Activated CD4-positive, alpha-beta T cell treated with anti-CD3 and anti-CD28 coated beads, Interleukin-2, amount 10 ng/mL, durations not matched to agents 24 days and 14 days (primary cell): ENCODE results near the gene MKNK1. TPM values are rescaled to one million over a fixed set of nuclear protein-coding genes. Genes with fewer than 3 reads are reported as not detected.

ENCODE experiments used
- DNase-seq: peaks from one replicate; pipeline ENCODE4 v3.0.0; 2022
- H3K27ac Mint-ChIP-seq: one replicate; pipeline ENCODE4 v1.8.0; 2022; ENCODE audit warnings: mild to moderate bottlenecking, mixed read lengths
- H3K27me3 Mint-ChIP-seq: one replicate; pipeline ENCODE4 v1.8.0; 2022; ENCODE audit warnings: mixed read lengths
- H3K36me3 Mint-ChIP-seq: one replicate; pipeline ENCODE4 v1.8.0; 2022; ENCODE audit warnings: low read depth, mild to moderate bottlenecking, mixed read lengths
- H3K4me1 Mint-ChIP-seq: one replicate; pipeline ENCODE4 v1.8.0; 2021; ENCODE audit warnings: mixed read lengths
- H3K4me3 Mint-ChIP-seq: one replicate; pipeline ENCODE4 v1.8.0; 2022; ENCODE audit warnings: mild to moderate bottlenecking, moderate library complexity, mixed read lengths
- H3K9me3 Mint-ChIP-seq: one replicate; pipeline ENCODE4 v1.8.0; 2021; ENCODE audit warnings: mixed read lengths
- intact Hi-C: fragments of 100-400 bp; cut with micrococcal nuclease; formaldehyde crosslinking; loops from one replicate; pipeline ENCODE4 v1.15.1; 2023
- total RNA-seq: library from RNA; stranded (reverse); gene quantifications from 2 replicates; pipeline ENCODE4 v1.2.3, GENCODE V29; 2022

Gene MKNK1
- total RNA-seq, 1 donor from 2014 or later: 42.5 TPM

DNA sequence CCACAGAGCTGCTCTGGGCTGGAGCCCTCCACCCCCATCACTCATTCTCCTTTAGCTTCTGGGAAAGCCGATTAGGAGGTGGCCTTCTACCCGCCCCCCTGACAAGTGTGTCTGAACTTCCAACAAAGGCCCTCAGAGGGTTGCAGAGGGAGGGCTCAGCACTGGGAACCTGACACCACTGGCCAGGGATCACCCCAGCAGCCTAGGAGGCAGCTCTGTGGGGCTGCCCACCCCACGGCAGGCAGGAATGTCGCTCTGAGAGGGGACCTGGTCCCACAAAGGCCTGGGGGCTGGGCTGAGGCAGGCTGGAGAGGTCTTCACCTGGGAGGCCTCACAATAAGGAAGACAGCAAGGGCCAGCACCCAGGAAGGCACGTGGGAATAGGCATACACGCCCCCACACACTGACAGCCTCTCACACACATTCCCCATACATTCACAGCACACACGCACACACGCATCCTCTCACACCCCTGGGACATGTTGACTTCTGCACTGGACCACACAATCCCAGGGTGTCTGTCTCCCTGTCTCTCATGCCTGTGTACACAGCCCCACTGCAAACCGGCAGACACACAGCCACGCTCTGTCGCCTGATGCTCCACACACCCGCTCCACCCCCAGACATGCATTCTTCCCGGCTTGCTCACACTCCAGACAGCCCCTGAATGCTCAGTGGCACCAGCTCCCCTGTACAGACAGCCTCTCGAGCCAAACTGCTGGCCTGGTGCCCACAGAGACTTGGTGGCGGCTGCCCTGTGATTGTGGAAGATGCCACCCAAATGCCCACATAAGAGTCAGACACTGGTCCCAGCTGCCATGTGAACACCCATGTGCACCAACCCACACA is 83.8 kb downstream of the MKNK1 start:
- H3K27ac Mint-ChIP-seq: no peak overlapping the region
- no peaks in the 10 kb centered on the region for H3K9me3 Mint-ChIP-seq
- intact Hi-C loops: no loop called here
- H3K27me3 Mint-ChIP-seq: peaks cover 29% of the 10 kb centered on the region
- no peaks in the 10 kb centered on the region for H3K36me3 Mint-ChIP-seq
- DNase-seq: no peak
- H3K4me3 Mint-ChIP-seq: no peak overlapping the region
- peaks cover 12% of the 10 kb centered on the region for H3K4me1 Mint-ChIP-seq

DNA sequence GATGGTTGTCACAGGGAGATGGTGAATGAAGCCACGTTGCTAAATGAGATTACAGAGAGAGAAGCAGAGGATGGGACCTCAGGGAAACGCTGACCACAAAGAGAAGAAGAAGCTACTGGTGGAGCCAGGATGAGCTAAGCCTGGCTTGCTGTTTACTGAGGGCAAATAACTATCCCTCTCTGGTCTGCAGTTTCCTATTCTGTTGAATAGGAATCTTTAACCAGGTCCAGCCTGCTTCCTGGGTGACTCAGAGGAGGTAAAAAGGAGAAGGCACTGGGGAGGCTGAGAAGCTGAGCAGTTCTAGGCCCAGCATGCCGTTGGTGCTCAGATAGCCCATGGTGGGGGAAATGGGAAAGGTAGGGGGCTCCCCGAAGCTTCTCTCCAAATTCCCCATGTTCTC is 84.9 kb downstream of the MKNK1 start:
- peaks cover 12% of the 10 kb centered on the region for H3K4me1 Mint-ChIP-seq
- intact Hi-C loops: no loop called here
- no peak for DNase-seq
- H3K36me3 Mint-ChIP-seq: no peaks in the 10 kb centered on the region
- H3K9me3 Mint-ChIP-seq: no peaks in the 10 kb centered on the region
- H3K27me3 Mint-ChIP-seq: peaks cover 35% of the 10 kb centered on the region
- H3K27ac Mint-ChIP-seq: no peak overlapping the region
- H3K4me3 Mint-ChIP-seq: no peak overlapping the region

GRCh38 chr1:46517932-46518498 is 86.1 kb downstream of the MKNK1 start:
- intact Hi-C loops: no loop called here

DNA sequence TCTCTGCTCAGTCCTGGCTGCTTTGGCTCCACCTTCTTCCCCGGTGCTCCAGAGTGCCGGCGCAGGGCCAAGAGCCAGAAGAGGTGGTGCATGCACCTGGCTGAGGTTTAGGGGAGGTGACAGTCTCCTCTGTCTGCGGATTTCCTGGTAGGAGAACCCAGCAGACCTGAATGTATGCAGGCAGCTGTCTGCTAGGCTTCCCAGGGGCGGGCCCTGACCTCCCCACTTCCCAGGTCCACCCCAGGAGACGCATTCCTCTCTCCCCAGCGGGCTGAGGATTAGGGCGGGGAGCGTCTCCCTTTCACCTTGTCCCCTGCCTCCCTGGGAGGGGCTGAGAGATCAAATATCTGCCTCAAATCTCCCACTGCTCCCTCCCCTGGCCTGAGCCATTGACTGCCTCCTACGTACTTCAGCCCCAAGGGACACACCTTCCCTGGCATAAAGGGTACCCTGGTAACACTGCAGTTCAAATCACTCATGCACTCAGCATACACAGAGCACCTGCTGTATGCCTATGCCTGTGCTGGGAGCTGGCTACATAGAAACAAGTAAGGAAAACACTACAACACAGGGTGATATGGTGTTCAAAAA is 87.0 kb downstream of the MKNK1 start:
- no peak overlapping the region for H3K27ac Mint-ChIP-seq
- no peaks in the 10 kb centered on the region for H3K36me3 Mint-ChIP-seq
- peaks cover 9% of the 10 kb centered on the region for H3K4me1 Mint-ChIP-seq
- no peak for DNase-seq
- intact Hi-C loops: no loop called here
- H3K27me3 Mint-ChIP-seq: peaks cover 42% of the 10 kb centered on the region
- no peaks in the 10 kb centered on the region for H3K9me3 Mint-ChIP-seq
- H3K4me3 Mint-ChIP-seq: no peak overlapping the region

More at GRCh38 chr1:46517932-46518498, 86.1 kb downstream of the MKNK1 start:
- Mint-ChIP-seq H3K4me3 (no peak overlapping the region), H3K27me3 (peaks cover 40% of the 10 kb centered on the region), H3K36me3 (no peaks in the 10 kb centered on the region), H3K4me1 (peaks cover 13% of the 10 kb centered on the region), H3K9me3 (no peaks in the 10 kb centered on the region), H3K27ac (no peak overlapping the region)
- DNase-seq: no peak

DNA sequence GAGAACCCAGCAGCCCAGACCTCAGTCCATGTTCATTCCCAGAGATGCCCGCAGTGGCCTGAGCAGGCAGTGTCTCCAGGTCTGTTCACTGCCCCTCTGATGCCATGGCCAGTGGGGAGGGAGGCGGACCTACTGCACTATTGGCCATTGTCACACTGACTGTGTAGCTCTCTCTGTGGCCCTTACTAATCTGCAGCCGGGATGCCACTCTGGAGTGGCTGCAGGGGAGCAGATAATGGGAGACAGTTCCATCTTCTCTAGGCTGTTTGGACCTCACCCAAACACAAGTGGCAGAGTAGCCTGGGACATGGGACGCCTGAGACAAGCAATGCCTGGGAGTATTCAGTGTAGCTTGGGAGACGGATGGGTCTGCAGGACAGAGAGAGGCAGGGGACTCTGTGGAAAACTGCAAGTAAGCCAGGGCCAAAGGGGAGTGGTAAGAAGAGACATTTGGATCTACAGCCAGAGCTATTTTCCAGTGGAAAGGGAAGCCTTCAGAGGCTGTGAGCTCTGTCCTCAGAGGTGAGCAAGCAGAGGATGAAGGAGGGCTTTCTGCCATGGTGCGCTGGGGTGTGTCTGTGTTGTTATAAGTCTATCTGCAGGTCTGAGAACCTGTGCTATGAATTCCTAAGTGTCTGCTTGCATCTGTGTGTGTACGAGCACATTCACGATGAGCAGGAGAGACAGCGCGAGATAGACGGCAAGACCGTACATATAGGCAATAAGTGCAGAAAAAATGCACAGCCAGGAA is 87.7 kb downstream of the MKNK1 start:
- Mint-ChIP-seq H3K27me3 (peaks cover 42% of the 10 kb centered on the region), H3K27ac (no peak overlapping the region), H3K4me1 (peaks cover 4% of the 10 kb centered on the region), H3K9me3 (no peaks in the 10 kb centered on the region), H3K36me3 (no peaks in the 10 kb centered on the region), H3K4me3 (no peak overlapping the region)
- intact Hi-C loops: no loop called here
- no peak for DNase-seq

- peaks cover 42% of the 10 kb centered on the region for H3K27me3 Mint-ChIP-seq
- no peak overlapping the region for H3K4me3 Mint-ChIP-seq
These were observed 88.5 kb downstream of the MKNK1 start for GRCh38 chr1:46515576-46515975.

GRCh38 chr1:46513536-46513935 is 90.5 kb downstream of the MKNK1 start:
- no peaks in the 10 kb centered on the region for H3K9me3 Mint-ChIP-seq
- H3K27me3 Mint-ChIP-seq: peaks cover 38% of the 10 kb centered on the region
- no peak overlapping the region for H3K27ac Mint-ChIP-seq
- intact Hi-C loops: no loop called here
- no peak overlapping the region for H3K4me3 Mint-ChIP-seq
- no peak for DNase-seq
- no peaks in the 10 kb centered on the region for H3K36me3 Mint-ChIP-seq
- H3K4me1 Mint-ChIP-seq: peaks cover 4% of the 10 kb centered on the region

More at GRCh38 chr1:46515576-46515975, 88.5 kb downstream of the MKNK1 start:
- Mint-ChIP-seq H3K36me3 (no peaks in the 10 kb centered on the region), H3K27ac (no peak overlapping the region), H3K9me3 (no peaks in the 10 kb centered on the region), H3K4me1 (peaks cover 4% of the 10 kb centered on the region)
- no peak for DNase-seq
- intact Hi-C loops: no loop called here

GRCh38 chr1:46512792-46513190 is 91.3 kb downstream of the MKNK1 start:
- no peak overlapping the region for H3K4me3 Mint-ChIP-seq
- intact Hi-C loops: no loop called here
- no peak for DNase-seq
- peaks cover 31% of the 10 kb centered on the region for H3K27me3 Mint-ChIP-seq
- H3K36me3 Mint-ChIP-seq: no peaks in the 10 kb centered on the region
- H3K4me1 Mint-ChIP-seq: peaks cover 4% of the 10 kb centered on the region
- no peaks in the 10 kb centered on the region for H3K9me3 Mint-ChIP-seq
- H3K27ac Mint-ChIP-seq: no peak overlapping the region

- no peak overlapping the region for H3K4me3 Mint-ChIP-seq
- H3K36me3 Mint-ChIP-seq: no peaks in the 10 kb centered on the region
- no peaks in the 10 kb centered on the region for H3K9me3 Mint-ChIP-seq
- H3K27ac Mint-ChIP-seq: no peak overlapping the region
- no peak for DNase-seq
- peaks cover 29% of the 10 kb centered on the region for H3K27me3 Mint-ChIP-seq
- intact Hi-C loops: no loop called here
- H3K4me1 Mint-ChIP-seq: peaks cover 4% of the 10 kb centered on the region
These were observed 91.8 kb downstream of the MKNK1 start for GRCh38 chr1:46512135-46512791.

GRCh38 chr1:46510998-46511365 is 93.1 kb downstream of the MKNK1 start:
- peaks cover 4% of the 10 kb centered on the region for H3K4me1 Mint-ChIP-seq
- no peak overlapping the region for H3K4me3 Mint-ChIP-seq
- DNase-seq: no peak
- H3K9me3 Mint-ChIP-seq: no peaks in the 10 kb centered on the region
- intact Hi-C loops: no loop called here
- H3K36me3 Mint-ChIP-seq: no peaks in the 10 kb centered on the region
- peaks cover 23% of the 10 kb centered on the region for H3K27me3 Mint-ChIP-seq
- no peak overlapping the region for H3K27ac Mint-ChIP-seq

DNA sequence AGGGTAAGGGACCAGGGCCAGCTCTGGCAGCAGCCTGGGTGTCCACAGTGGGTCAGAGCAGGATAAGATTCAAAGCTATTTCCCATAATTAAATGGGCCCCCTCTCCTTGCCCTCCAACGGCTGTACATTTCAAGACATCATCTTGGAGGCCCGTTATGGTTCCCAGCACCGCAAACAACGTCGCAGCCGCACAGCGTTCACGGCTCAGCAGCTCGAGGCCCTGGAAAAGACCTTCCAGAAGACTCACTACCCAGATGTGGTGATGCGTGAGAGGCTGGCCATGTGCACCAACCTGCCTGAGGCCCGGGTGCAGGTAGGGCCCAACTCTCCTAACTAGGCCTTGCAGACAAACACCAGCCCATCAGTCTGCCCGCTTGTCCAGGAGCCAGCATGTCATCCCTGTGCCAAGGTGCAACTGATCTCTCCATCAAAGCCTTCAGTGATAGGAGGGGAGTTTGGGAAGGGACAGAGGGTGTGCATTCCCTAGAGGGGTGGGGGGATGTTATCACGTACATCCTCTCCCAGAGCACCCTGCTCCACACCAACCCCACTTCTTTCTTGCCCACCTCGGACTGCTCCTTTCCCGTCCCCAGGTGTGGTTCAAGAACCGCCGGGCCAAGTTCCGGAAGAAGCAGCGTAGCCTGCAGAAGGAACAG is 93.6 kb downstream of the MKNK1 start:
- Mint-ChIP-seq H3K36me3 (no peaks in the 10 kb centered on the region), H3K4me1 (peaks cover 4% of the 10 kb centered on the region), H3K4me3 (no peak overlapping the region), H3K9me3 (no peaks in the 10 kb centered on the region), H3K27ac (no peak overlapping the region), H3K27me3 (peaks cover 20% of the 10 kb centered on the region)
- intact Hi-C loops: no loop called here
- no peak for DNase-seq

- Mint-ChIP-seq H3K4me1 (peaks cover 4% of the 10 kb centered on the region), H3K27ac (no peak overlapping the region), H3K27me3 (peaks cover 14% of the 10 kb centered on the region), H3K9me3 (no peaks in the 10 kb centered on the region), H3K36me3 (no peaks in the 10 kb centered on the region), H3K4me3 (no peak overlapping the region)
- intact Hi-C loops: no loop called here
- DNase-seq: no peak
These were observed 95.3 kb downstream of the MKNK1 start for GRCh38 chr1:46508757-46509156.
